IMR-90 (cell line): ENCODE results near the gene CCDC97. TPM values are rescaled to one million over a fixed set of nuclear protein-coding genes. Genes with fewer than 3 reads are reported as not detected.

Experiments
- ATAC-seq: fragments of 200-7000 bp; cut with Tn5 transposase; 2 replicates; pipeline ENCODE4 v1.9.1; 2020; ENCODE audit warnings: low read depth, mild to moderate bottlenecking, moderate library complexity
- BruUV-seq: library from RNA; stranded (reverse); fragments of 400-500 nt; replicated peaks from 2 replicates; lab custom pipeline; 2021; lab: Mats Ljungman, UMichigan
- CTCF ChIA-PET: fragments of 300-600 bp; formaldehyde crosslinking; extraction: SDS; loops from one replicate; lab custom pipeline; 2021; ENCODE audit warnings: antibody characterized with exemption; lab: Yijun Ruan, JAX
- POLR2A ChIA-PET: fragments of 300-600 bp; sonication (Branson Sonifier 250); formaldehyde crosslinking; loops from one replicate; lab custom pipeline; 2022; ENCODE audit warnings: antibody characterized with exemption; ENCODE audit not compliant: unreplicated experiment; lab: Charles Lee
- DNase-seq: peaks from one replicate; pipeline ENCODE4 v3.0.0; 2013
- H2AFZ ChIP-seq: replicated peaks from 2 replicates; pipeline ENCODE3; 2013; ENCODE audit warnings: low read length, mild to moderate bottlenecking; ENCODE audit not compliant: poor library complexity
- H2AK5ac ChIP-seq: 2 replicates; pipeline ENCODE4 v1.6.1; 2013; ENCODE audit warnings: low read depth, low read length, inconsistent platforms
- H2AK9ac ChIP-seq: replicated peaks from 2 replicates; pipeline ENCODE3; 2013; ENCODE audit warnings: mild to moderate bottlenecking, low read depth, low read length, moderate library complexity; ENCODE audit not compliant: poor library complexity
- H2BK120ac ChIP-seq: 2 replicates; pipeline ENCODE4 v1.6.1; 2013; ENCODE audit warnings: low read depth, low read length, inconsistent platforms
- H2BK15ac ChIP-seq: 3 replicates; pipeline ENCODE4 v1.6.1; 2013; ENCODE audit warnings: low read depth, low read length, inconsistent platforms
- H2BK20ac ChIP-seq: 2 replicates; pipeline ENCODE4 v1.6.1; 2013; ENCODE audit warnings: low read depth, mild to moderate bottlenecking, inconsistent platforms, low read length, moderate library complexity
- H2BK5ac ChIP-seq: 2 replicates; pipeline ENCODE4 v1.6.1; 2013; ENCODE audit warnings: mild to moderate bottlenecking, low read depth, low read length, inconsistent platforms; ENCODE audit not compliant: poor library complexity, severe bottlenecking
- H3K14ac ChIP-seq: replicated peaks from 2 replicates; pipeline ENCODE4 v1.6.1; 2013; ENCODE audit warnings: low read depth, low read length, inconsistent platforms
- H3K18ac ChIP-seq: 2 replicates; pipeline ENCODE4 v1.6.1; 2013; ENCODE audit warnings: low read depth, low read length, control low read depth
- H3K23ac ChIP-seq: 2 replicates; pipeline ENCODE4 v1.6.1; 2013; ENCODE audit warnings: low read depth, low read length, inconsistent platforms
- H3K27ac ChIP-seq: 2 replicates; pipeline ENCODE4 v1.5.1; 2013; ENCODE audit warnings: mild to moderate bottlenecking, control low read depth, low read length; ENCODE audit not compliant: insufficient read depth
- H3K27me3 ChIP-seq: 2 replicates; pipeline ENCODE4 v1.6.1; 2013; ENCODE audit warnings: low read length; ENCODE audit not compliant: control insufficient read depth, insufficient read depth
- H3K36me3 ChIP-seq: 2 replicates; pipeline ENCODE4 v1.6.1; 2013; ENCODE audit warnings: low read length, mixed read lengths; ENCODE audit not compliant: control insufficient read depth, insufficient read depth
- H3K4ac ChIP-seq: 2 replicates; pipeline ENCODE4 v1.6.1; 2013; ENCODE audit warnings: low read depth, low read length, inconsistent platforms
- H3K4me1 ChIP-seq: 2 replicates; pipeline ENCODE4 v1.6.1; 2013; ENCODE audit warnings: low read length, mixed read lengths; ENCODE audit not compliant: control insufficient read depth, insufficient read depth
- H3K4me2 ChIP-seq: 2 replicates; pipeline ENCODE4 v1.6.1; 2013; ENCODE audit warnings: low read depth, mild to moderate bottlenecking, control low read depth, low read length, moderate library complexity
- H3K4me3 ChIP-seq: 2 replicates; pipeline ENCODE4 v1.5.1; 2013; ENCODE audit warnings: low read depth, mild to moderate bottlenecking, control low read depth, low read length, moderate library complexity; ENCODE audit not compliant: insufficient read depth
- H3K56ac ChIP-seq: 2 replicates; pipeline ENCODE4 v1.6.1; 2013; ENCODE audit warnings: low read length, inconsistent platforms; ENCODE audit not compliant: insufficient read depth; ENCODE audit errors: extremely low read depth
- H3K79me1 ChIP-seq, 2 experiments: 2 replicates each; pipeline ENCODE4 v1.6.1; 2013; ENCODE audit warnings: low read length in 2 of 2, inconsistent platforms in 1 of 2, low read depth in 1 of 2
- H3K9ac ChIP-seq: 2 replicates; pipeline ENCODE4 v1.6.1; 2013; ENCODE audit warnings: low read depth, low read length, control low read depth
- H3K9me1 ChIP-seq: 2 replicates; pipeline ENCODE4 v1.6.1; 2013; ENCODE audit warnings: low read length, inconsistent platforms; ENCODE audit not compliant: insufficient read depth
- H3K9me3 ChIP-seq: 2 replicates; pipeline ENCODE4 v1.6.1; 2013; ENCODE audit warnings: low read length; ENCODE audit not compliant: control insufficient read depth, insufficient read depth
- H4K20me1 ChIP-seq: 2 replicates; pipeline ENCODE4 v1.6.1; 2013; ENCODE audit warnings: low read length, inconsistent platforms; ENCODE audit not compliant: insufficient read depth
- H4K5ac ChIP-seq: 2 replicates; pipeline ENCODE4 v1.6.1; 2013; ENCODE audit warnings: mild to moderate bottlenecking, low read depth, low read length, control low read depth
- H4K8ac ChIP-seq, 2 experiments: 2 replicates each; pipeline ENCODE4 v1.6.1; 2013; ENCODE audit warnings: low read depth in 2 of 2, low read length in 2 of 2, control low read depth in 1 of 2, inconsistent platforms in 1 of 2
- H4K91ac ChIP-seq: 2 replicates; pipeline ENCODE4 v1.6.1; 2013; ENCODE audit warnings: low read depth, low read length, inconsistent platforms; ENCODE audit not compliant: insufficient read depth
- CEBPB ChIP-seq: IDR thresholded peaks from 2 replicates; pipeline ENCODE4 v1.6.1; 2012; ENCODE audit warnings: low read depth, low read length, improper control_type of control experiment
- CHD1 ChIP-seq: IDR thresholded peaks from 2 replicates; pipeline ENCODE4 v1.6.1; 2012; ENCODE audit warnings: low read depth, low read length, improper control_type of control experiment
- USF2 ChIP-seq: fragments of 150-350 bp; IDR thresholded peaks from 2 replicates; pipeline ENCODE4 v1.6.1; 2017; ENCODE audit warnings: mild to moderate bottlenecking, antibody characterized with exemption, low read length, low read depth
- WGBS, 2 experiments: methylation state at CpG; one replicate each; pipeline versions ENCODE4 v1.1.5 to v1.1.7; 2013; ENCODE audit warnings: missing lambda C conversion rate in 2 of 2; ENCODE audit not compliant: insufficient read length in 1 of 2; ENCODE audit errors: extremely low coverage in 2 of 2; 5-methylcytosine and 5-hydroxymethylcytosine counted together
- dilution Hi-C: fragments of 300-500 bp; cut with HindIII; formaldehyde crosslinking; loops from one replicate; pipeline ENCODE4 v1.14.3; 2018; ENCODE audit warnings: low sequenced_read_pairs; ENCODE audit not compliant: unreplicated experiment
- in situ Hi-C: fragments of 300-500 bp; cut with MboI; formaldehyde crosslinking; loops from 3 replicates; pipeline ENCODE4 v1.14.3; 2019; ENCODE audit warnings: low sequenced_read_pairs, inconsistent platforms, mixed read lengths
- intact Hi-C: fragments of 100-400 bp; cut with micrococcal nuclease; formaldehyde crosslinking; loops from 2 replicates; pipeline ENCODE4 v1.10.0; 2022
- polyA plus RNA-seq, 3 experiments: library from polyadenylated mRNA; depleted of rRNA; stranded (reverse); fragments of >200 nt; gene quantifications; 2 replicates each; pipeline ENCODE4 v1.2.3, GENCODE V29; 2012; ENCODE audit warnings: low replicate concordance in 1 of 3
- total RNA-seq: library from RNA; depleted of rRNA; stranded (reverse); fragments of >200 nt; gene quantifications from 2 replicates; pipeline ENCODE4 v1.2.3, GENCODE V29; 2012

The CCDC97 gene
- total and polyA plus RNA-seq, 2 of the 4 experiments (the other 2 are of a cell fraction), result 4.1 to 11.0 TPM

GRCh38 chr19:41323430-41324125 lies 13.6 kb downstream of the CCDC97 start (continued):
- TF ChIP-seq USF2, result peak; percentile 54

GRCh38 chr19:41324231-41324702 lies 14.3 kb downstream of the CCDC97 start:
- 0 out of 2 replicates have a peak, but pooled peaks have one; percentile 65 for TF ChIP-seq CHD1
- TF ChIP-seq CEBPB, result no peak
- dilution Hi-C loops, result no loop called here
- H3K4me3 ChIP-seq, result no peak overlapping the region
- H4K20me1 ChIP-seq, result peaks cover 68% of the 10 kb centered on the region
- peak overlapping the region; percentile 25 for H2AFZ ChIP-seq
- H3K18ac ChIP-seq, result peak overlapping the region; percentile 76
- H4K91ac ChIP-seq, result peak overlapping the region; percentile 90
- H3K4me1 ChIP-seq, result peaks cover 63% of the 10 kb centered on the region
- H3K27ac ChIP-seq, result peak overlapping the region; percentile 90
- peak overlapping the region; percentile 19 for H3K9ac ChIP-seq
- H4K8ac ChIP-seq, result peak overlapping the region; percentile 64 to 73
- H2BK20ac ChIP-seq, result peak overlapping the region; percentile 90
- BruUV-seq, result TSS peak; percentile 50
- peaks cover 34% of the 10 kb centered on the region for H3K36me3 ChIP-seq
- H2AK9ac ChIP-seq, result peak overlapping the region; percentile 92
- H2BK120ac ChIP-seq, result peak overlapping the region; percentile 89
- peak overlapping the region; percentile 97 for H2AK5ac ChIP-seq
- H3K9me3 ChIP-seq, result no peaks in the 10 kb centered on the region
- peak overlapping the region; percentile 88; the same call in 2 of the 3 replicates for H2BK15ac ChIP-seq
- peak overlapping the region; percentile 96 for H2BK5ac ChIP-seq
- CTCF ChIA-PET, result interaction anchor here (1.0 to 1.3 kb wide), 2 partner anchors 28 to 120 kb away, joined by 3 read pairs; no protein-coding TSS in a partner anchor
- H3K56ac ChIP-seq, result peak overlapping the region; percentile 74
- DNase-seq (no peak), ATAC-seq (no peak)
- peaks cover 42% of the 10 kb centered on the region for H3K9me1 ChIP-seq
- in situ Hi-C loops, result no loop called here
- POLR2A ChIA-PET, result no interaction called here
- peak overlapping the region; percentile 67 for H3K23ac ChIP-seq
- H3K14ac ChIP-seq, result peak overlapping the region; percentile 35
- peaks cover 15 to 79% of the 10 kb centered on the region in 2 experiments for H3K79me1 ChIP-seq
- WGBS, 2 experiments, result 56% methylated on average over 3 of the region's 7 CpGs; no CpG with 5 or more reads in 1 of the 2 experiments
- no peaks in the 10 kb centered on the region for H3K27me3 ChIP-seq
- peak overlapping the region; percentile 55 for H4K5ac ChIP-seq
- H3K4me2 ChIP-seq, result no peak overlapping the region
- H3K4ac ChIP-seq, result peak overlapping the region; percentile 91
- intact Hi-C loops, result no loop called here
